Left hindlimb (tissue), 1 donor: ENCODE measurements around the gene CLCN6.
A peak's percentile ranks its signal among the peaks of the same experiment; 100 is the strongest.

Experiments used
- DNase-seq: peaks from one replicate; pipeline ENCODE4 v3.0.0-alpha.2; 2018

CLCN6 gene

DNA sequence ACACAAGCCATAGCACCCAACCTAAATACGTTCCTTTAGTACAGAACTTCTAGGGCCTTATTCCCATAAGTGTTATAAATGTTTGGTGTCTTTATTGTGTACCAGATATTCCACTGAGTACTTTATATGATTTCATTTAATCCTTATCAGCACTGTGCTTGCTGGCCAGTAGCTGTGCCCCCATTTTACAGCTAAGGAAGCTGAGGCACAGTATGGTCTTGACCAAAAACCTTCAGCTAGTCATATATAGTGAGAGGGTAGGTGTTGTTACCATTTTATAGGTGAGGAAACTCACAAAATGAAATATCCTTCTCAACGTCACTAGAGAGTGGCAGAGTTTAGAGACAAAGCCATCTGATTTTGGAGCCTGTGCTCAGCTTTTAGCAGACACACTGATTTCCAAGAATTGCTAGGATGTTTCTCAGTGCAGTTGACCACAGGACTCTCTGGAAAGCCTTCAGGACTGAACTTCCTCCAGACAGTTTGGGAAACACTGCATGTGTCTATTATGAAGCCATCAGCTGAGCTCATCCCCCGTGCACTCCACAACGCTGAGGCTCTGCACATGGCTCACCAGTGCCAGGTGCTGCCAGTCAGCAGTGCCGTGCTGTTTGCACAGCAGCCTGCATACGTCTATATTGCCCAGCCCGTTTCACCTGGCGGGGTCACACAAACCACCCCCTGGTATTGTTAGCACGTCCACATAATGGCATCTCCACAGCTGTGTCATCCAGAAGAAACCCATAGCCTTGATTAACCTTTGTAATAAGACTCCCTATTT, 26.1 kb downstream of the CLCN6 start:
- DNase-seq, result no peak

DNA sequence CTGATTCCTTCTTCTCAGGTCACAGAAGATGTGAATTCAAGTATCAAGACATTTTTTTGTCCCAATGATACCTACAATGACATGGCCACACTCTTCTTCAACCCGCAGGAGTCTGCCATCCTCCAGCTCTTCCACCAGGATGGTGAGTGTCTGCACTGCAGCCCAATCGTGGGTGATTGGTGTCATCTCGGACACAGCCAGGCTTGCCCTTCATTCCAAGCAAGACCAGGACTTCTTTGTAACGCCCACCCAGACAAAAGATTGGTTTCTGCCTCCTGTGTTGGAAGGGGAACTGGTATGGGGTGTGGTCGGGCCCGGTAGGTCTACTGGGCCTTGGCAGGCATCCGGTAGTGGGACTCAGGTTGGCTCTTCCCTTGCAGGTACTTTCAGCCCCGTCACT, 27.5 kb downstream of the CLCN6 start:
- no peak for DNase-seq

DNA sequence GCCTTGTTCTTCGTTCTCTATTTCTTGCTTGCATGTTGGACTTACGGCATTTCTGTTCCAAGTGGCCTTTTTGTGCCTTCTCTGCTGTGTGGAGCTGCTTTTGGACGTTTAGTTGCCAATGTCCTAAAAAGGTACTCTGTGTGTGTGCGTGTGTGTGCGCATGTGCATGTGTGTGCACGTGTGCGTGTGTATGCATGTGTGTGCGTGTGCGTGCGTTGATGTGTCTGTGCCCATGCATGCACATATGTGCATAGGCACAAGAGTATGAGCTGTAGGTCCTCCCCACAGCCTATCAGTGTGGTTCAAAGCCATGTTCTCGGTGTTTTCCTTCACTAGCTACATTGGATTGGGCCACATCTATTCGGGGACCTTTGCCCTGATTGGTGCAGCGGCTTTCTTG, 27.9 kb downstream of the CLCN6 start:
- no peak for DNase-seq

DNA sequence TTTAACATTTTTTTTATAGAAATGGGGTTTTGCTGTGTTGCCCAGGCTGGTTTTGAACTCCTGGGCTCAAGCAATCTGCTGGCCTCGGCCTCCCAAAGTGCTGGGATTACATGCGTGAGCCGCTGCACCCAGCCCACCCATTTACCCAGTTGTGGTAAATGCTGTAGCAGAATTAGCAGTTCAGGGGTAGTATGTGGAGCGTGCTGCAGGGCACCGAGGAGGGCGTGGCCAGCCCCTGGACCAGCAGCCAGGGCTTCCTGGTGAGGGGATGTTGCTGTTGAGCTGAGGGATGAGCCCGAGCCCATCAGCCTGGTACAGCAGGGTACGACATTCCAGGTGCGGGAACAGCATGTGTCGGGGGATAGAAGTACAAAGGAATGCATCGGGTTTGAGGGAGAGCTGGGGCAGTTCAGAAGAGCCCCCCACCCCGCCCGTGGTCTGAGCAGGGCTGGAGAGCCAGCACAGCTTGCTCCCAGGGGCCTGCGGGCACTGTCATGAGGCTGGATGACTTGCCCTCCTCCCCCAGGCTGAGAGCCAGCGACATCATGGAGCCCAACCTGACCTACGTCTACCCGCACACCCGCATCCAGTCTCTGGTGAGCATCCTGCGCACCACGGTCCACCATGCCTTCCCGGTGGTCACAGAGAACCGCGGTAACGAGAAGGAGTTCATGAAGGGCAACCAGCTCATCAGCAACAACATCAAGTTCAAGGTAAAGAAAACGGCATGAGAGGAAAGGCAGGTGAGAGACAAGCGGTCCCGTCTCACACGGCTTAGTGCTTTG, 29.6 kb downstream of the CLCN6 start:
- no peak for DNase-seq

DNA sequence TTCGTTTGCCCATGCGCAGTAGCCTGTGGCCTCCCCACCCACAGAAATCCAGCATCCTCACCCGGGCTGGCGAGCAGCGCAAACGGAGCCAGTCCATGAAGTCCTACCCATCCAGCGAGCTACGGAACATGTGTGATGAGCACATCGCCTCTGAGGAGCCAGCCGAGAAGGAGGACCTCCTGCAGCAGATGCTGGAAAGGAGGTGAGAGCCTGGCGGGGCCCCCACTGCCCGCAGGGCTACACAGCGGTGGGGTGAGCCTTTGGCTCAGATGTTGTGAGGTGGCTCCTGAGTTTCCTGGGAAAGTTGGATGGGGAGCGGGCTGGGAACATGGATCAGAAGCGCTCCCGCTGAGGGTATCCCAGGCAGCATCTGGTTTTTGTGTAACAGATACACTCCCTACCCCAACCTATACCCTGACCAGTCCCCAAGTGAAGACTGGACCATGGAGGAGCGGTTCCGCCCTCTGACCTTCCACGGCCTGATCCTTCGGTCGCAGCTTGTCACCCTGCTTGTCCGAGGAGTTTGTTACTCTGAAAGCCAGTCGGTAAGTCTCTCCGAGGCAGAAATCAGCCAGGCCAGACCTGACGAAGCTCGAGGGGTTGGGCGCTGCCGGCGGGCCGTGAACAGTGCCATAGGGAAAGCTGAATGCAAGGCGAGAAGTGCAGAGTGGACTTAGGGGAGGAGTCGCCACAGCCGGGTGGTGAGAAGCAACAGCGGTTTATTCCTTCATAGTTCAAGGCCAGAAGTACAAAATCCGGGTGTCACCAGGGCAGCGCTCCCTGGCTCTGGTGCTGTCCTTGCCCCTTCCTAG, 31.2 kb downstream of the CLCN6 start:
- no peak for DNase-seq

DNA sequence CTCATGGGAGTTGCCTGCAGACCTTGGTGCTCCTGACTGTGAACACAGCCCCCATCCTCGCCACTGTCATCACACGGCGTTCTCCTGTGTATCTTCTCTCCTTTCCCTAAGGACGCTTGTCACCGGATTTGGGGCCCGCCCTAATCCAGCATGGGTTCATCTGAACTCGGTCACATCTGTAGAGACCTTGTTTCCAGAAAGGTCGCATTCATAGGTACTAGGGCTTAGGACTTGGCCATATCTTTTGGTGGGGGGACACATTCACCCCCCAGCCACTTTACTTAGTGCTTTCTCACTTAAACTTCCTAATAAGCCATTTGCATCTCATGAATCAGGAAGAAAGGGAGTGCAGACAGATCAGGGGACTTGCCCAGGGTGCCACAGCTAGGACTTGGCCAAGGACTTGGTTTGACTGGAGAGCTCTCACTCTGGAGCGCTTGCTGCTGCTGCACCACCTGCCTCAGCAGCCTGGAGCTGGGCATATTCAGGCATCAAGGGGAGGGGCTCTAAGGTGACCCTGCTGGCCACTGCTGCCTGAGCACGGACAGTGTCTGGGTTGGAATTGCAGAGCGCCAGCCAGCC, 31.9 kb downstream of the CLCN6 start:
- DNase-seq, result no peak

DNA sequence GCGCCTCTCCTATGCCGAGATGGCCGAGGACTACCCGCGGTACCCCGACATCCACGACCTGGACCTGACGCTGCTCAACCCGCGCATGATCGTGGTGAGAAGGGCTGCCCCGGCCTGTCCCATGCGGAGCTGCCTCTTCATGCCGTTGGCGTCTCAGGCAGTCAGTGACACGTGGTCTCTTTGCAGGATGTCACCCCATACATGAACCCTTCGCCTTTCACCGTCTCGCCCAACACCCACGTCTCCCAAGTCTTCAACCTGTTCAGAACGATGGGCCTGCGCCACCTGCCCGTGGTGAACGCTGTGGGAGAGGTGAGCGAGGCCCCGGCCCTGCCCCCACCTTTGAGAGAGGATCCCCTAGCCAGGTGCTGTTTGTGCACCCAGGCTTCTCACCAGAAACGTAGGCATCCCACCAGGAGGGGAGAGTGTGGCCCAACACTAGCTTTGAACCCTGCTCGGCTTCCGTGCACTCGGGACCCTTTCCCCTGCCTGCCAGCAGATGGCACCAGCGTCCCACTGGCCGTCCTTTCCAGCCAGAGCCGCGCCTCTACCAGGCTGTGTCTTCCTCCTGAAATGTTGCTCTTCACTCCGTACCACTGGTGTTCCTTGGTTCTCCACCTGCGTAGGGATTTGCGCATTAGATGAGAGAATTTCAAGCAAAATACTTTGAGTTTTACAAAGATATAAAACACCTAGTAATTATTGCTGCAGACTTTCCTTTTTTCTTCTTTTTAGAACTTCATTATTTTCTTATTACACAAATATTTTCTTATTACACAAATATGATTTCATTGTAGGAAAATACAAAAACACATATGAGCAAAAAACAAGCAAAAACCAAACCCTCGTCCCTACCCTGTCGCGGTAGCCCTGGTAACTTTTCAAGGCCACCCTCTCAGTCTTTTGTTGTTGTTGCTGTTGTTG, 32.6 kb downstream of the CLCN6 start:
- peak; percentile 71 for DNase-seq

DNA sequence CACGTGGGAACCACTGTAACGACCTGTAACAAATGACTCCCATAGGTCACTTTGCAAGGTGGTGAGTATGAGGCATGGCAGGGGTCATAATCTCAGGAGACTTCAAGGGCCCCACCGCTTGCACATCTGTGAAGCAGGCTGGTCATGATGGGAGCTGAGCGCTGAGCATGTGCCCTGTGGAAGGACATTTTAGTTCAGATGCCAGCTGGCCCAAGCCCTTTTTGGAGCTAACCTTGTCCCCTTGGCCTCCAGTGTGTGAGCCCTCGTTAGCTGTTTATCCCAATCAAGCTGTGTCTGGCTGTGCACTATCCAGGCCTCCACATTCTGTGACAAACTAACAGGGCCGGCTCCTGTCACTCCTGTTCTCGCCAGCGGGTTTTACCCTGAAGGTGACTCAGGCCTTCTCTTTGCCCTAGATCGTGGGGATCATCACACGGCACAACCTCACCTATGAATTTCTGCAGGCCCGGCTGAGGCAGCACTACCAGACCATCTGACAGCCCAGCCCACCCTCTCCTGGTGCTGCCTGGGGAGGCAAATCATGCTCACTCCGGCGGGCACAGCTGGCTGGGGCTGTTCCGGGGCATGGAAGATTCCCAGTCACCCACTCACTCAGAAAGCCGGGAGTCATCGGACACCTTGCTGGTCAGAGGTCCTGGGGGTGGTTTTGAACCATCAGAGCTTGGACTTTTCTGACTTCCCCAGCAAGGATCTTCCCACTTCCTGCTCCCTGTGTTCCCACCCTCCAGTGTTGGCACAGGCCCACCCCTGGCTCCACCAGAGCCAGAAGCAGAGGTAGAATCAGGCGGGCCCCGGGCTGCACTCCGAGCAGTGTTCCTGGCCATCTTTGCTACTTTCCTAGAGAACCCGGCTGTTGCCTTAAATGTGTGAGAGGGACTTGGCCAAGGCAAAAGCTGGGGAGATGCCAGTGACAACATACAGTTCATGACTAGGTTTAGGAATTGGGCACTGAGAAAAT, 34.0 kb downstream of the CLCN6 start:
- no peak for DNase-seq

DNA sequence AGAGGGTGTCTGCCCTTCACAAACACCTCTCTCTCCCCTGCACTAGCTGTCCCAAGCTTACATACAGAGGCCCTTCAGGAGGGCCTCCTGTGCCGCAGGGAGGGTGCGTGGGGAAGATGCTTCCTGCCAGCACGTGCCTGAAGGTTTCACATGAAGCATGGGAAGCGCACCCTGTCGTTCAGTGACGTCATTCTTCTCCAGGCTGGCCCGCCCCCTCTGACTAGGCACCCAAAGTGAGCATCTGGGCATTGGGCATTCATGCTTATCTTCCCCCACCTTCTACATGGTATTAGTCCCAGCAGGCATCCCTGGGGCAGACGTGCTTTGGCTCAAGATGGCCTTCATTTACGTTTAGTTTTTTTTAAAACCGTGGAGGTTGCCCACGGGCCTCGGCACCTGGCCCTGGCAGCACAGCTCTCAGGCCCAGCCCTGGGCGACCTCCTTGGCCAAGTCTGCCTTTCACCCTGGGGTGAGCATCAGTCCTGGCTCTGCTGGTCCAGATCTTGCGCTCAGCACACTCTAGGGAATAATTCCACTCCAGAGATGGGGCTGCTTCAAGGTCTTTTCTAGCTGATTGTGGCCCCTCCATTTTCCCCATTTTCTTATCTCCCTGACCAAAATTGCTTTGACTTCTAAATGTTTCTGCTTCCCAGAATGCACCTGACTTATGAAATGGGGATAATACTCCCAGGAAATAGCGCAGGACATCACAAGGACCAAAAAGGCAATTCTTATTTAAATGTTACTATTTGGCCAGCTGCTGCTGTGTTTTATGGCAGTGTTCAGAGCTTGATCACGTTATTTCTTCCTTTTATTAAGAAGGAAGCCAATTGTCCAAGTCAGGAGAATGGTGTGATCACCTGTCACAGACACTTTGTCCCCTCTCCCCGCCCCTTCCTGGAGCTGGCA, 35.5 kb downstream of the CLCN6 start:
- DNase-seq, result no peak

DNA sequence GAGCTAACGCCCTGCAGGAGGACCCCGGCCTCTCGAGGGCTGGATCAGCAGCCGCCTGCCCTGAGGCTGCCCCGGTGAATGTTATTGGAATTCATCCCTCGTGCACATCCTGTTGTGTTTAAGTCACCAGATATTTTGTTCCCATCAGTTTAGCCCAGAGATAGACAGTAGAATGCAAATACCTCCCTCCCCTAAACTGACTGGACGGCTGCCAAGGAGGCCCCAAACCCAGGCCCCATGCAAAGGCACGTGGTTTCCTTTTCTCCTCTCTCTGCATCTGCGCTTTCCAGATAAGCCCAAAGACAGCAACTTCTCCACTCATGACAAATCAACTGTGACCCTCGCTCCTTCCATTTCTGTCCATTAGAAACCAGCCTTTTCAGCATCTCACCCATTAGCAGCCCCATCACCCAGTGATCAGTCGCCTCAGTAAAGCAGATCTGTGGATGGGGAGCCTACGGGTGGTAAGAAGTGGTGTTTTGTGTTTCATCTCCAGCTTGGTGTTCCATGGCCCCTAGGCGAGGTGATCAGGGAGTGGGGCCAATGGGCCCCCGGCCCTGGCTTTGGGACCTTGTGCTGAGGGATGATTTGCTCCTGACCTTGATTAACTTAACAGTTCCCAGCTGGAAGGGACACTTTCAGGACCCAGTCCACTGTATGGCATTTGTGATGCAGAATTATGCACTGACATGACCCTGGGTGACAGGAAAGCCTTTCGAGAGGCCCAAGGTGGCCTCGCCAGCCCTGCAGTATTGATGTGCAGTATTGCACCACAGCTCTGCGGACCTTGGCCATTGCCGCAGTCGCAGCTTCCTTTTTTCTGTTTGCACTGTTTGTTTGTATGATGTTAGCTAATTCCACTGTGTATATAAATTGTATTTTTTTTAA, 36.4 kb downstream of the CLCN6 start:
- DNase-seq, result no peak

DNA sequence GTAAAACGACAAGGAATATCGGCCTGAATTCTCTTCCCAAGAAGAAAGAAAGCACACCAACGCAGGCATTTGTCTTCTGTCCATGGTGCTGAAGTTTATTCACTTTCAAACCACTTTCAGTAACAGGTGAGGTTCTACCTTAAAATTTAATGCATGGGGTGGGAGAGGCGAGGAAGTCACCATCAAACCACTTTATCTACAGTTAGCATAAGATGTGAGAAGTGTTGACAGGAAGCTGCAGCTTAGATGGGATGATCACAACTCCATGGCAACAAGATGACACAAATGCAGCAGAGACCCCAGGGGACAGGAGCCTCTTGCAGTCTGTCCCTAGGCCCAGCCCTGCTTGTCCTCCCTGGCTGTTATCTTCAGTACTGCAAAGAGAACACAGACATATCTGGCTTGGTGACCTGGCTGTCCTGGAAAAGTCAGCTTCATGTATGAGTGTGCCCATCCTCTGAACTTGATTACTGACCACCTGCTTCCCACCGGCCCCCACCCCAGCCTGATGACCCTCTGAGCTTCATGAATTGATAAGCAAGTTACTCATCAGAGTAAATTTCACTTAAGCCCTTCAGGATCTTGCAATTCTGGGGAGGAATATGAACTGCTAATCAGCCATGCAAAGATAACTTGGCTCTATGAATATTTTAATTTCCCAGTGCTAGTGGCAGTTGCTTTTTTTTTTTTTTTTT, 39.8 kb downstream of the CLCN6 start:
- no peak for DNase-seq

DNA sequence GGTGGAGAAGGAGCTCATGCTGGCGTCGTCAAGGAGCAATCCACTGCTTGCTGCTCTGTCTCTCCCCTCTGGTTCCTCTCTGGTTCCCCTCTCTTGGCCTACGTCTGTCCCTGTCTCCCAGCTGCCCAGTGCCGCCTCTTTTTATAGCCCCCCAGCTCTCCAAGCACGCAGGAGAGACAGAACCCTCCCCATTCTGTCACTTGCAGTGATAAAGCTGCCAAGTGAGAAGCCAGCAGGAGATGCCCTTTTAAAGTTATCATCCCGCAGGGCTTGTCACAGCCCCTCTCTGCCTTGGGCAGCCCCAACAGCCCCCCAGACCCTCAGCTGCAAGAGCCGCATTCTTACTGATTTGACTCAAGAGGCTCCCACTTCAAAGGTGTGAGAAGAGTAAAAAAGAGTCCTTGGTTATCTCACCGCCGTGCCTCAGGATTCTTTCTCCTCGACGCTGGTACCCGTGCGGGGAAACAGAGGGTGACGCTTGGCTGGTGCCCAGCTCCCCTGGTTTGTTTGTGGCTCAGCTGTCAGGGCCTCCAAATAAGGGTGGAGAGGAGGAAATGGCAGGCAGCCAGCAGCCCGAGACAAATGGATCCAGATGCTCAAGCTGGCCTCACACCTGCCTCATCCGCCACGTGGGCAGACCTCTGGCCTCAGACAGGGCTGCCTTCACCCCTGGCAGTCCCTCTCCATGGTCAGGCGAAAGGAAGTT, 41.8 kb downstream of the CLCN6 start, which contains the start of gene NPPA:
Gene NPPA (minus strand): TSS at position 117 of the 706 bp plus-strand sequence. CDS start 99 bp downstream, at position 18.
- no peak for DNase-seq

DNA sequence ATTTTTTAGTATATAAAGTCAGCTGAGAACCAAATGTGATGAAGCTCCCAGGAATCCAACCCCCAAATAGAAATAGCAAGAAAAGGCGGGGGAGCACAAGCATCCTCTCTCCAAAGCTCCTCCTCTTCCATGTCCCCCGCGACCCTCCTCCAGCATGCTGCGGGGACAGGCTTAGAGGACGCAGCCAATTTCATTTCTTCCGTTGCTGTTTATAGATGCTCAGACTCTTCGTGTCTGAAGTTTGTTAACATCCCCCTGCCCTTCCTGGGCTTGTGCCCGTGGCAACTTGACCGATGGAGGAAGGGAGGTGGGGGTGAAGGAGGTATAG, 42.3 kb downstream of the CLCN6 start:
- DNase-seq, result no peak

DNA sequence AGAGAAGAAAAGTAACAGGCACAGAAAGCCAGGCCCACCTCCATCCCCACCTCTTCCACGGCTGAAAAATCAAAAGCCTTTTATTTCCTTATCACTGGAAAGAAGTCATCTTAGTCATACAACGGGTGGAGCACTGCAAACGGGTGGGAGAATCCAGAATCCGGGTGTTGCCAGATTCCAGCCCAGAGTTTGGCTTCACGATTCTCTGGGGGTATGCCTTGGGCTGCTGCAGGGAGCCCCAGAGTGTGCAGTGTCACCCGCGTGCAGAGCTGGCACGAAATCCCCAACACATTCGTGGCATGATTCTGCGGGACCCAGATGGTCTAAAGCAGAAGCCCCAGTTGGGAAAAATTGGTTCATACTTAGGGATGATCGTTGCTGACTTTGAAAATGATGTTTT, 44.2 kb downstream of the CLCN6 start:
- DNase-seq, result no peak

DNA sequence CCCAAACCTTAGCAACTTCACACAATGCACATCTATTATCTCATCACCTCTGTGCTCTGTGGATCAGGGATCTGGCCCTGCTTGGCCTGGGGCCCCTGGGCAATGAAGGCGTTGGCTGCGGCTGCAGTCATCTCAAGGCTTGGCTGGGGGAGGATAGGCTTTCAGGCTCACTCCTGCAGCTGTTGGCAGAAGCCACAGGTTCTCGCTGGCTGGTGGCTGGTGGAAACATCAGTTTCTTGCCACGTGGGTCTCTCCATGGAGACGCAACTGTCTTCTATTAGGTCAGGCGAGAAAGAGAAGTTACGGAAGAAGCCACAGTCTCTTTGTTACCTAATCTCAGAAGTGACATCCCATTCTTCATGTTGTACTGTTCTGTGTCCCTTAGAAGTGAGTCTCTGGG, 45.2 kb downstream of the CLCN6 start:
- DNase-seq, result no peak

DNA sequence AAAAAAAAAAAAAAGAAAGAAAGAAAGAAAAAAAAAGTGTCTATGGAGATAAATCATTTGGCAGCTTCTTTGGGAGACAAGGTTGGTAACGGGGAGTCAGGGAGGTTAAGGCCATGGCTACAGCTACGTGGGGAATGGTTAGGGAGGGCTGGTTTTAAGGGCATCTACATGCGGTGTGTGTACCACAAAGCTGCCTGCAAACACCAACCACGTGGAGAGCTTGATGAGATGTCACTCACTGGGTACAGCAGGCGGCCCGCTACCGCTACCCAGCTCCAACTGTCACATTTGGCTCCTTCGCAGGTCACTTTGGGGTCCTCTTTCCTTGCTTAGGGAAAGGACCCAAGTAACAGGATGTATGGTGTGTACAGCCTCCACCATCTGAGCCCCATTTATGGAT, 48.5 kb downstream of the CLCN6 start:
- no peak for DNase-seq

DNA sequence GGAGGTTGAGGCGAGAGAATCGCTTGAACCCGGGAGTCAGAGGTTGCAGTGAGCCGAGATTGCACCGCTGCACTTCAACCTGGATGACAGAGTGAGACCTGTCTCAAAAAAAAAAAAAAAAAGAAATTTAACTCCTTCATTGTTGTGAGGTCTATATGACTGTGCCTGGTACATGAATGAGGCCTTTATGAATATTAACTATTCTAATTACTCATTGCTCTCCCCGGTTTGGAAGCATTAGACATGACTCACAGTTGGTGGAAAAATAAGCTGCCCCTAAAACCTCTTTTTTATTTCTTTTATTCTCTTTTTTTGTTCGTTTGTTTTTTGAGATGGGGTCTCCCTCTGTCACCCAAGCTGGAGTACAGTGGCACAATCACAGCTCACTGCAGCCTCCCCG, 49.4 kb downstream of the CLCN6 start:
- DNase-seq, result no peak
